Measurements from ENCODE around the gene TRAF2. TPM values are rescaled to one million over a fixed set of nuclear protein-coding genes. Genes with fewer than 3 reads are reported as not detected.

Gene TRAF2
- total and polyA plus RNA-seq, 2 of the 13 experiments (the other 11 are each of a cell fraction or from before 2014, with no cell fraction given), result 12.4 to 13.6 TPM

DNA sequence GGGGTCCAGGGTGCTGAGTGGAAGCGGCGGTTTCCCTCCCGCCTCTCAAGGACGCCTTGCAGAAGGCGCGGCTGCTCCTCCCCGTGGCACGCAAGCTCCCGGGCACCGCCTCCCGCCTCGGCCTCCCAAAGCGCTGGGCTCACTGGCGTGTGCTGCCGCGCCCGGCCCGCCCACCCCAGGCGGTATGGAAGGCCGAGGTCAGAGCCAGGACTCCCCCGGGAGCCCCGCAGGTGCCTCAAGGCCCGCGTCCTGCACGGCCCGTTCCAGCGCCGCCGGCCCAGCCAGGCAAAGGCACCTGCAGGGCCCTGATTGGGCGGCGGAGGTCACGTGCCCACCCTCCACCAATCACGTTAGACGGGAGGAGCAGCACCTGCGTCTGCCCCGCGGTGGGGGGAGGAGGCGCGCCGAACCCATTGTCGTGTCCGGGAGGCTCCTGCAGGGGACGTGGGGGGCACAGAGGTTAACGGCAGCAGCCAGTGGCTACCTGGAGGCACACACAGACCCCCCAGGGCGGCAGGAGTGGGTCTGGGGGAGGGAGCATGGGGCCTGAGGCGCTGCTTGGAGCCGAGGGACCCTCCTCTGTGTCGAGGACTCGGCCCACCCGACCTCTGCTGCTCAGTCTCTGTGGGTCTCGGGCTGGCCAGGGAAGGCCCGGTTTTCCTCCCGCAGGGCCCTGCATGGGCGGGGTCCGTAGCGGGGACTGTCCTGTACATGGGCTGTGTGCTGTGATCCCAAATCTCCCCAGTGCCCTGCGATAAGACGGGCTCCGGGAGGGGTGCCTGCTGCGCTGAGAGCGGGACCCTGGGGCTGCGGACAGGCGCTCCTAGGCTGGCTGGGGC is 63.7 kb downstream of the TRAF2 start (continued):
- TF ChIP-seq, protein P1, sequence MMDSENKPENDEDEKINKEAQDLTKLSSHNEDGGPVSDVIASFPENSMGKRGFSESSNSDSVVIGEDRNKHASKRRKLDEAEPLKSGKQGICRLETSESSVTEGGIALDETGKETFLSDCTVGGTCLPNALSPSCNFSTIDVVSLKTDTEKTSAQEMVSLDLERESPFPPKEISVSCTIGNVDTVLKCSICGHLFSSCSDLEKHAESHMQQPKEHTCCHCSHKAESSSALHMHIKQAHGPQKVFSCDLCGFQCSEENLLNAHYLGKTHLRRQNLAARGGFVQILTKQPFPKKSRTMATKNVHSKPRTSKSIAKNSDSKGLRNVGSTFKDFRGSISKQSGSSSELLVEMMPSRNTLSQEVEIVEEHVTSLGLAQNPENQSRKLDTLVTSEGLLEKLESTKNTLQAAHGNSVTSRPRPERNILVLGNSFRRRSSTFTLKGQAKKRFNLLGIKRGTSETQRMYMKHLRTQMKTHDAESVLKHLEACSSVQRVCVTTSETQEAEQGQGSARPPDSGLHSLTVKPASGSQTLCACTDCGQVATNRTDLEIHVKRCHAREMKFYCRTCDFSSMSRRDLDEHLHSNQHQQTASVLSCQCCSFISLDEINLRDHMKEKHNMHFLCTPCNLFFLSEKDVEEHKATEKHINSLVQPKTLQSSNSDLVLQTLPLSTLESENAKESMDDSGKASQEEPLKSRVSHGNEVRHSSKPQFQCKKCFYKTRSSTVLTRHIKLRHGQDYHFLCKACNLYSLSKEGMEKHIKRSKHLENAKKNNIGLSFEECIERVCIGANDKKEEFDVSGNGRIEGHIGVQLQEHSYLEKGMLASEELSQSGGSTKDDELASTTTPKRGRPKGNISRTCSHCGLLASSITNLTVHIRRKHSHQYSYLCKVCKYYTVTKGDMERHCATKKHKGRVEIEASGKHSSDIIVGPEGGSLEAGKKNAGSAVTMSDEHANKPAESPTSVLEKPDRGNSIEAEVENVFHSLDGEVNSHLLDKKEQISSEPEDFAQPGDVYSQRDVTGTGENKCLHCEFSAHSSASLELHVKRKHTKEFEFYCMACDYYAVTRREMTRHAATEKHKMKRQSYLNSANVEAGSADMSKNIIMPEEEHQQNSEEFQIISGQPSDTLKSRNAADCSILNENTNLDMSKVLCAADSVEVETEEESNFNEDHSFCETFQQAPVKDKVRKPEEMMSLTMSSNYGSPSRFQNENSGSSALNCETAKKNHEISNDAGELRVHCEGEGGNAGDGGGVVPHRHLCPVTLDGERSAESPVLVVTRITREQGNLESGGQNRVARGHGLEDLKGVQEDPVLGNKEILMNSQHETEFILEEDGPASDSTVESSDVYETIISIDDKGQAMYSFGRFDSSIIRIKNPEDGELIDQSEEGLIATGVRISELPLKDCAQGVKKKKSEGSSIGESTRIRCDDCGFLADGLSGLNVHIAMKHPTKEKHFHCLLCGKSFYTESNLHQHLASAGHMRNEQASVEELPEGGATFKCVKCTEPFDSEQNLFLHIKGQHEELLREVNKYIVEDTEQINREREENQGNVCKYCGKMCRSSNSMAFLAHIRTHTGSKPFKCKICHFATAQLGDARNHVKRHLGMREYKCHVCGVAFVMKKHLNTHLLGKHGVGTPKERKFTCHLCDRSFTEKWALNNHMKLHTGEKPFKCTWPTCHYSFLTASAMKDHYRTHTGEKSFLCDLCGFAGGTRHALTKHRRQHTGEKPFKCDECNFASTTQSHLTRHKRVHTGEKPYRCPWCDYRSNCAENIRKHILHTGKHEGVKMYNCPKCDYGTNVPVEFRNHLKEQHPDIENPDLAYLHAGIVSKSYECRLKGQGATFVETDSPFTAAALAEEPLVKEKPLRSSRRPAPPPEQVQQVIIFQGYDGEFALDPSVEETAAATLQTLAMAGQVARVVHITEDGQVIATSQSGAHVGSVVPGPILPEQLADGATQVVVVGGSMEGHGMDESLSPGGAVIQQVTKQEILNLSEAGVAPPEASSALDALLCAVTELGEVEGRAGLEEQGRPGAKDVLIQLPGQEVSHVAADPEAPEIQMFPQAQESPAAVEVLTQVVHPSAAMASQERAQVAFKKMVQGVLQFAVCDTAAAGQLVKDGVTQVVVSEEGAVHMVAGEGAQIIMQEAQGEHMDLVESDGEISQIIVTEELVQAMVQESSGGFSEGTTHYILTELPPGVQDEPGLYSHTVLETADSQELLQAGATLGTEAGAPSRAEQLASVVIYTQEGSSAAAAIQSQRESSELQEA (CRISPR knock-in tag; IDR thresholded peaks at IDR 0.05; ENCODE audit: not compliant biosample characterization), result peak; percentile 28
- TF ChIP-seq TP53 (CRISPR knock-in tag; conservative IDR thresholded peaks at IDR 0.05) (no peak), HNF4A (CRISPR knock-in tag; IDR thresholded peaks at IDR 0.05) (no peak), ATM (IDR thresholded peaks at IDR 0.05; ENCODE audit: borderline replicate concordance) (no peak), ZNF484 (CRISPR knock-in tag; IDR thresholded peaks at IDR 0.05; ENCODE audit: borderline replicate concordance, low read depth) (no peak), SP1 (IDR thresholded peaks at IDR 0.05) (no peak), SP1 (CRISPR knock-in tag; IDR thresholded peaks at IDR 0.05) (peak; percentile 47; the same call in 1 of the 2 replicates), ZNF879 (CRISPR knock-in tag; IDR thresholded peaks at IDR 0.05) (peak; percentile 83; the same call in 1 of the 2 replicates), SRSF1 (optimal IDR thresholded peaks at IDR 0.05; ENCODE audit: low read depth, low read length) (peak; percentile 65), MBD4 (IDR thresholded peaks at IDR 0.05; ENCODE audit: borderline replicate concordance, low read length) (no peak), ZBTB8A (CRISPR knock-in tag; IDR thresholded peaks at IDR 0.05; ENCODE audit: borderline replicate concordance, low read depth) (no peak), PPARG (CRISPR knock-in tag; conservative IDR thresholded peaks at IDR 0.05) (0 out of 2 replicates have a peak, but pooled peaks have one; percentile 7), ZNF382 (CRISPR knock-in tag; IDR thresholded peaks at IDR 0.05; ENCODE audit: borderline replicate concordance) (no peak), MIER2 (CRISPR knock-in tag; IDR thresholded peaks at IDR 0.05) (peak; percentile 32; the same call in 1 of the 2 replicates), FOXP1 (IDR thresholded peaks at IDR 0.05) (no peak), FOXP1 (CRISPR knock-in tag; IDR thresholded peaks at IDR 0.05) (0 out of 2 replicates have a peak, but pooled peaks have one; percentile 10), ADNP (CRISPR knock-in tag; IDR thresholded peaks at IDR 0.05) (no peak)
- TF ChIP-seq, protein P2, sequence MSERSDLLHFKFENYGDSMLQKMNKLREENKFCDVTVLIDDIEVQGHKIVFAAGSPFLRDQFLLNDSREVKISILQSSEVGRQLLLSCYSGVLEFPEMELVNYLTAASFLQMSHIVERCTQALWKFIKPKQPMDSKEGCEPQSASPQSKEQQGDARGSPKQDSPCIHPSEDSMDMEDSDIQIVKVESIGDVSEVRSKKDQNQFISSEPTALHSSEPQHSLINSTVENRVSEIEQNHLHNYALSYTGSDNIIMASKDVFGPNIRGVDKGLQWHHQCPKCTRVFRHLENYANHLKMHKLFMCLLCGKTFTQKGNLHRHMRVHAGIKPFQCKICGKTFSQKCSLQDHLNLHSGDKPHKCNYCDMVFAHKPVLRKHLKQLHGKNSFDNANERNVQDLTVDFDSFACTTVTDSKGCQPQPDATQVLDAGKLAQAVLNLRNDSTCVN (CRISPR knock-in tag; IDR thresholded peaks at IDR 0.05; ENCODE audit: borderline replicate concordance), result no peak
- TF ChIP-seq, protein P3, sequence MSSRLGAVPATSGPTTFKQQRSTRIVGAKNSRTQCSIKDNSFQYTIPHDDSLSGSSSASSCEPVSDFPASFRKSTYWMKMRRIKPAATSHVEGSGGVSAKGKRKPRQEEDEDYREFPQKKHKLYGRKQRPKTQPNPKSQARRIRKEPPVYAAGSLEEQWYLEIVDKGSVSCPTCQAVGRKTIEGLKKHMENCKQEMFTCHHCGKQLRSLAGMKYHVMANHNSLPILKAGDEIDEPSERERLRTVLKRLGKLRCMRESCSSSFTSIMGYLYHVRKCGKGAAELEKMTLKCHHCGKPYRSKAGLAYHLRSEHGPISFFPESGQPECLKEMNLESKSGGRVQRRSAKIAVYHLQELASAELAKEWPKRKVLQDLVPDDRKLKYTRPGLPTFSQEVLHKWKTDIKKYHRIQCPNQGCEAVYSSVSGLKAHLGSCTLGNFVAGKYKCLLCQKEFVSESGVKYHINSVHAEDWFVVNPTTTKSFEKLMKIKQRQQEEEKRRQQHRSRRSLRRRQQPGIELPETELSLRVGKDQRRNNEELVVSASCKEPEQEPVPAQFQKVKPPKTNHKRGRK (CRISPR knock-in tag; IDR thresholded peaks at IDR 0.05), result no peak
